H1 (cell line): ENCODE measurements around the gene GGT5.

Experiments used
- BRCA1 ChIP-seq: IDR thresholded peaks from 2 replicates; pipeline ENCODE4 v1.6.1; 2012; ENCODE audit warnings: low read depth, low read length, improper control_type of control experiment
- CHD2 ChIP-seq: IDR thresholded peaks from 2 replicates; pipeline ENCODE4 v1.6.1; 2012; ENCODE audit warnings: low read length, improper control_type of control experiment
- EP300 ChIP-seq, 2 experiments: IDR thresholded peaks; 1 replicate in 1 of 2; 2 replicates in 1 of 2; pipeline ENCODE4 v1.6.1; 2011 to 2012; ENCODE audit warnings: low read depth in 2 of 2, low read length in 2 of 2, mild to moderate bottlenecking in 2 of 2, borderline replicate concordance in 1 of 2, inconsistent platforms in 1 of 2, moderate library complexity in 1 of 2
- EZH2 ChIP-seq: fragments of 200-600 bp; sonication (generic); IDR thresholded peaks from 2 replicates; pipeline ENCODE4 v1.7.1; 2012; ENCODE audit warnings: low read depth, mild to moderate bottlenecking, moderate library complexity, low read length, inconsistent platforms; ENCODE audit not compliant: severe bottlenecking
- JUN ChIP-seq: IDR thresholded peaks from 2 replicates; pipeline ENCODE4 v1.6.1; 2011; ENCODE audit warnings: low read depth, mild to moderate bottlenecking, improper control_type of control experiment, low read length
- POLR2A ChIP-seq, 2 experiments: IDR thresholded peaks; 1 replicate in 1 of 2; 2 replicates in 1 of 2; pipeline ENCODE4 v1.6.1; 2011; ENCODE audit warnings: low read depth in 2 of 2, low read length in 2 of 2, mild to moderate bottlenecking in 2 of 2; ENCODE audit errors: control extremely low read depth in 1 of 2
- SIN3A ChIP-seq, 2 experiments: IDR thresholded peaks in 1 of 2; conservative IDR thresholded peaks in 1 of 2; 2 replicates each; pipeline ENCODE4 v1.6.1; 2011 to 2012; ENCODE audit warnings: low read length in 2 of 2, improper control_type of control experiment in 1 of 2, low read depth in 1 of 2, mild to moderate bottlenecking in 1 of 2
- TAF1 ChIP-seq: IDR thresholded peaks from 2 replicates; pipeline ENCODE4 v1.6.1; 2011; ENCODE audit warnings: mild to moderate bottlenecking, low read depth, low read length
- USF2 ChIP-seq: IDR thresholded peaks from 2 replicates; pipeline ENCODE4 v1.6.1; 2011; ENCODE audit warnings: low read length, improper control_type of control experiment
- TF ChIP-seq, protein P1 (sequence below), 3 experiments: IDR thresholded peaks; 1 replicate in 2 of 3; 2 replicates in 1 of 3; pipeline versions ENCODE4 v1.5.1 to v1.6.1; 2011; ENCODE audit warnings: low read length in 3 of 3, mild to moderate bottlenecking in 3 of 3, inconsistent platforms in 2 of 3, low read depth in 1 of 3, moderate library complexity in 1 of 3; ENCODE audit not compliant: insufficient read depth in 1 of 3; ENCODE audit errors: control extremely low read depth in 1 of 3
- TF ChIP-seq, protein P2 (sequence below): IDR thresholded peaks from 2 replicates; pipeline ENCODE4 v1.6.1; 2012; ENCODE audit warnings: inconsistent platforms

- TF ChIP-seq EP300 (IDR thresholded peaks at IDR 0.05; ENCODE audit: borderline replicate concordance in 1 of 2, low read depth in 2 of 2, low read length in 2 of 2) (no peak), TAF1 (no peak), USF2 (no peak), POLR2A (IDR thresholded peaks at IDR 0.05; ENCODE audit: control extremely low read depth in 1 of 2, low read depth in 2 of 2, low read length in 2 of 2) (no peak), BRCA1 (no peak), SIN3A (conservative IDR thresholded peaks at IDR 0.05 in 1 of 2, IDR thresholded peaks at IDR 0.05 in 1 of 2; ENCODE audit: low read depth in 1 of 2, low read length in 2 of 2) (no peak), CHD2 (no peak), EZH2 (no peak), JUN (no peak)
- TF ChIP-seq, protein P1, sequence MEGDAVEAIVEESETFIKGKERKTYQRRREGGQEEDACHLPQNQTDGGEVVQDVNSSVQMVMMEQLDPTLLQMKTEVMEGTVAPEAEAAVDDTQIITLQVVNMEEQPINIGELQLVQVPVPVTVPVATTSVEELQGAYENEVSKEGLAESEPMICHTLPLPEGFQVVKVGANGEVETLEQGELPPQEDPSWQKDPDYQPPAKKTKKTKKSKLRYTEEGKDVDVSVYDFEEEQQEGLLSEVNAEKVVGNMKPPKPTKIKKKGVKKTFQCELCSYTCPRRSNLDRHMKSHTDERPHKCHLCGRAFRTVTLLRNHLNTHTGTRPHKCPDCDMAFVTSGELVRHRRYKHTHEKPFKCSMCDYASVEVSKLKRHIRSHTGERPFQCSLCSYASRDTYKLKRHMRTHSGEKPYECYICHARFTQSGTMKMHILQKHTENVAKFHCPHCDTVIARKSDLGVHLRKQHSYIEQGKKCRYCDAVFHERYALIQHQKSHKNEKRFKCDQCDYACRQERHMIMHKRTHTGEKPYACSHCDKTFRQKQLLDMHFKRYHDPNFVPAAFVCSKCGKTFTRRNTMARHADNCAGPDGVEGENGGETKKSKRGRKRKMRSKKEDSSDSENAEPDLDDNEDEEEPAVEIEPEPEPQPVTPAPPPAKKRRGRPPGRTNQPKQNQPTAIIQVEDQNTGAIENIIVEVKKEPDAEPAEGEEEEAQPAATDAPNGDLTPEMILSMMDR (IDR thresholded peaks at IDR 0.05; ENCODE audit: control extremely low read depth in 1 of 3, insufficient read depth in 1 of 3, low read depth in 1 of 3, low read length in 3 of 3) = no peak
- TF ChIP-seq, protein P2, sequence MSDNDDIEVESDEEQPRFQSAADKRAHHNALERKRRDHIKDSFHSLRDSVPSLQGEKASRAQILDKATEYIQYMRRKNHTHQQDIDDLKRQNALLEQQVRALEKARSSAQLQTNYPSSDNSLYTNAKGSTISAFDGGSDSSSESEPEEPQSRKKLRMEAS = no peak
Measured at GRCh38 chr22:24214467-24215285, 30.2 kb downstream of the GGT5 start.
